ENCODE measurements around the gene PHKB.

PHKB gene

GRCh38 chr16:47568351-47568750, 107.2 kb downstream of the PHKB start:
- no peak for DNase-seq (ENCODE audit: low read depth)

GRCh38 chr16:47571049-47571448, 109.9 kb downstream of the PHKB start:
- DNase-seq (ENCODE audit: low read depth) = no peak

DNA sequence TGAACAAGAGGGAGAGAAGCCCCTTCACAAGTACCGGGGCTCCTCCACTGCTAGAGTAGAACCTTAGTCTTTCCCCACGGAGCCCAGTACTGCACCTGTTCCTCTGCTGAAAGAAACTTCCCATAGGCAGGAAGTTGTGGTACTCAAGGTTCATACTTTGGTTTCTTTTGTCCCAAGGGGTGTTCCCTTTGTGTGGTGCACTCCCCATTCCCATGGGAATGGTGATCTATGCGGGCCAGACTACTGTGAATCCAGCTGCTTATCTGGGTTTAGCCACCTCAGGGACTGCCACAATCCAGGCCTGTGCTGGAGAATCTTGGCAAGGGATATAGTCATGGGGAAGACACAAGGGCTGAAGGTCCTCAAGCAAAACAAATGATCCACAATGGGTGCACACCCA, 110.6 kb downstream of the PHKB start:
- DNase-seq (ENCODE audit: low read depth) = no peak

GRCh38 chr16:47574091-47575054, 113.2 kb downstream of the PHKB start:
- peak; percentile 29 for DNase-seq (ENCODE audit: low read depth)

- DNase-seq (ENCODE audit: low read depth) = no peak
Observed at GRCh38 chr16:47577029-47577428, 115.9 kb downstream of the PHKB start.

DNA sequence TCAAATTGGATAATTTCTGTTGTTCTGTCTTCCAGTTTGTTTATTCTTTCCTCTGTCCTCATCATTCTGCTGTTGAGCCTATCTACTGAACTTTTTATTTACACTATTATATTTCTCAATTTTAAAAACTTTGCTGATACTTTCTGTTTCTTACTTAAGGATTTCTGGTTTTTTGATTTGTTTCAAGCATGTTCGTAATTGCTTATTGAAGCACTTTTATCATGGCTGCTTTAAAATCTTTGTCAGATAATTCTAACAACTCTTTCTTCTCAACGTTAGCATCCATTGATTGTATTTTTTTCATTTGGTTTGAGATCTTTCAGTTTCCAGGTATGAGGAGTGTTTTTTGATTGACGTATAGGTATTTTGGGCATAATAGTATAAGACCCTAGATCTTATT, 116.9 kb downstream of the PHKB start:
- no peak for DNase-seq (ENCODE audit: low read depth)

DNA sequence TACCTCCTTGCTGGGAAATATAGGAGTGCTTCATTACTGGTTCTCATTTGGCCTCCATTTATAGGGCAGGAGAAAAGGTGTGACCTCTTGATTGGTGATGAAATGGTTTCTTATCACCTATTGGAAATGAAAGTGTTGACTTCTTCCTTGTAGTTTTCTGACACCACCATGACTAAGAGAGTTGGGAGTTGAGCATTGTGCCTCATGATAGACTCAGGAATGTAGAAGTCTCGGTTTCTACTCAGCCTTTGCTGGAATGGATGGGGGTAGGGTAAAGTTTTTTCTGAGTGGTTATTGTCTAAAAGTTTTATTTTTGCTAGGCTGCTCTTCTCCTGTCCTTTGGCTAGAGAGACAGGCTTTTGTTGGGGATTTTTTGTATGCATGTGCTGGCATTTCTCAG, 117.4 kb downstream of the PHKB start:
- no peak for DNase-seq (ENCODE audit: low read depth)

DNA sequence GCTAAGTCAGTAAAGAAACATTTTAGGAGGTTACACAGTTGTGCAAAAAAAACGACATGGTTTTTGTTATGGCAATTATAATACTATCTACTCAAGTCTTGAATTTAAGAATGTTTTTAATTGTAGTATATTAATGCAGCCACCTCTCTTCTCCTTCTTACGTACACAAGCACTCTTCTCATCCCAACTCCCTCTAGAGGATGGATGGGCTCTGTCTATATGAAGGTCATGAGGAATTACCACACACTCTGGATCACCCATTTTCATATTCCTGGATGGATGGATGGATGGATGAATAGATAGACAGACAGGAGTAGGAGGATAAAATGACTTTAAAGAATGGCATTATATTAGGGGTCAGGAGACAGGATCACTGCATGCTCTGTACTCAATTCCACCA, 120.0 kb downstream of the PHKB start:
- no peak for DNase-seq (ENCODE audit: low read depth)

- DNase-seq (ENCODE audit: low read depth) = no peak
Observed at GRCh38 chr16:47584464-47585225, 123.5 kb downstream of the PHKB start.

GRCh38 chr16:47586121-47586520, 125.0 kb downstream of the PHKB start:
- DNase-seq (ENCODE audit: low read depth) = no peak

GRCh38 chr16:47590472-47590871, 129.3 kb downstream of the PHKB start:
- DNase-seq (ENCODE audit: low read depth) = no peak

- DNase-seq (ENCODE audit: low read depth) = no peak
Observed at GRCh38 chr16:47592232-47592631, 131.1 kb downstream of the PHKB start.

DNA sequence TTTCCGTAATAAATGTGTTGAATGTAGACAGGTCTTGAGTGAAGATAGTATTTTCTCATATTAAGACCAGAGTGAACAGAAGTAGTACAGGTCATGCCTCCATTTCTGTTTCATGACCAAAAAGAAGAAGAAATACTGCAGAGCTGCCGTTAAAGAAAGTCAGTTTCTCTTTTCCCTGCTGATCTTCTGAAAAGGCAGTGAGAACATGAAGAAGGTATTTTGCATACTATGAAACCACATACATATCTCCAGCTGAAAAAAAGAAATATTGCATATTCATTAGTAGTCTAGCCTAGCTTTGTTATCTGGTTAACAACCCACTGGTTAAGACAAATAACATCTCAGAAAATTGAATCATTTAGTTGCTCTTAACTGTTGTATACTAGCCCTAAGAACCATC, 138.4 kb downstream of the PHKB start:
- no peak for DNase-seq (ENCODE audit: low read depth)

GRCh38 chr16:47600376-47600775, 139.2 kb downstream of the PHKB start:
- DNase-seq (ENCODE audit: low read depth) = no peak

DNA sequence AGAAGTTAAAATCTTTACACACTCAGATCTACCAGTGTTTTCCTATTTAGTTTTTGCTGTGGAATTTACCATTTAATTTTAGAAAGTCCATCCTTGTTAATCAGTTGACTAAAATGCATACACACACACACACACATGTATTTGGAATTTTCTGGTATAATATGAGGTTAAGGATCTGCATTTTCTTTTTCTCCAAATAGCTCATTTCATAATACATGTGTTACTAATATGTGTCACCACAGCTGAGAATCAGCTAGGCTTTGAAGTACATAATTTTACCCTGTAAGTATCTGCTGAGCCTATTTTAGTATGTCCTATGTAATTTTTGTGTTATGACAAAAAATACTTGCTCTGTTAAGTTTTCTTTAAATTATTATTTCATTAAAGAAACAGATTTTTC, 143.2 kb downstream of the PHKB start:
- no peak for DNase-seq (ENCODE audit: low read depth)

DNA sequence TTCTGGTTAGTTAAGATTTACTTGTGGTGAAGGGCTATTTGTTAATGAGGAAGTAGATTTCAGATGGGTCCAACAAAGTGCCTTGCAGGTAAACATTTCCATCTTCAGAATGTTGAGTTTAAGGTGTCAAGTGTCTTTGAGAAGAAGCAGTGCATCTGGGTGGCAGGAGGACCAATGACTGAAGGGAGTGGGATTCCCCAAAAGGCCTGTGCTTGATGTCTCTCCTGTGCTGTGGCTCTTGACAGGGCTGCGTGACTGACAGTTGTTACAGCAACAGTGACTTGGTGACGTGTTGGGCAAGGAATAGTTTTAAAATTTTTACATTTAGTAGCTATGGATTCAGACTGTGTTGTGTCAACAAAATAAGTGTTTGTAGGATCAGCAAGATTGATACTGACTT, 149.9 kb downstream of the PHKB start:
- DNase-seq (ENCODE audit: low read depth) = no peak

DNA sequence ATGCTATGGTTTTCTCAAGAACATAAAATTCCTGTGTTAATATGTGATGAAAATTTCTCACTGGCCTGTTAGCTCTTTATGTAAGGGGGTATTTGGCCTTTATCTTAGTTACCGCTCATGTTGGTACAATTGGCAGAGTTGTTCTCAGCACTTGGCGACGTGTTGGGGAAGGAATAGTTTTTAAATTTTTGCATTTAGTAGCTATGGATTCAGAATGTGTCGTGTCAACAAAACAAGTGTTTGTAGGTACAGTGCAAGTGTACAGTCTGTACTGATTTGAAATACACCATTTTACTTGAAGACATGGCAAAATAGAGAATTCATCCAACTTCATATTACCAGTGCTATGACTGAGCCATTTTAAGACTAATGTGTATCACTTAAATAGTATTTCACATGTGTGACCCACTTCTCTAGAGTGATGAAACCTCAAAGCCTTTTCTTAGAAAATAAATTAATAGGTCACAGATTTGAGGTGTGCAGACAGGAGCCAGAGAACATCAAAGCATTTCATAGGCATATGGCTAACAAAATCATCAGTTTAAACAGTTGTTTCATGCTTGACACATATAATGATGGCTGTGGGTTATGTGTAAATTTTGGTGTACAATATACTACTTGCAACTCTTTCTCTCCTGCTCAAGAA, 150.8 kb downstream of the PHKB start:
- no peak for DNase-seq (ENCODE audit: low read depth)

- DNase-seq (ENCODE audit: low read depth) = no peak
Observed at GRCh38 chr16:47612711-47613110, 151.6 kb downstream of the PHKB start.

DNA sequence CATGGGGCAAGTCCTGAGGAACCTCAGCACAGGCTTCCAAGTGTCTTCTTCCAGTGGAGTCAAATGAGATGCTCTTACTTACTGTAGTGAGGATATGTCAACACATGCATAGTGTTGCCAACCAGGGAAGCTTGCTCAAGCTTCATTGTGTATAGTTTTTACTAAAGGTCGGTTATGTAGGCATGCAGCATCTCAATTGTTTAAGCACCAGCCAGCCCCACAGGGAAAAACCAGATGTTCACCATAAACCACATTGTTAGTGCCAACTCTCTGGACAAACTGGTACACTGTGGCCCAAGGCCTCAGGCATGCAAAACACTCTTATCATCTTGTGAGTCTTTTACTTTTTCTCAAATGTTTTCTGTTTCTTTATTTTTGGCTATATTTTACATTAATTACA, 152.1 kb downstream of the PHKB start:
- DNase-seq (ENCODE audit: low read depth) = no peak

DNA sequence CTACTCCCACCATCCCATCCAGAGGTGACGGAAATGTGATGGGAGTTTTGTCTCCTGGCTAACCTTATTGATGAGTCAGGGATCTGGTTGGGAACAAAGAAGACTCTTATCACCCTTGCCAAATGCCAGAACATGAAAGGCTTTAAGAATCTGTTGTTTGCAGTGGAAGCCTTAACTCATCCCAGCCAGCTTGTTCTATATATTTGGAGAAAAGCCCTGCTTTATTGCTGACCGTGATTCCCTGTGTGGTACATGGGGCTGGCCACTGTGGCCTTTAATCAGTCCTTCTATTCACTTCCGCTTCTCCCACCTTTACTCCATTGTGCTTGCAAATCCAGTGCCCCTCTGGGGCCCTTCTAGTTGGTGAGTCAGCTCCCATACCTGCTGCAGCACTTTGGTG, 156.6 kb downstream of the PHKB start:
- no peak for DNase-seq (ENCODE audit: low read depth)

DNA sequence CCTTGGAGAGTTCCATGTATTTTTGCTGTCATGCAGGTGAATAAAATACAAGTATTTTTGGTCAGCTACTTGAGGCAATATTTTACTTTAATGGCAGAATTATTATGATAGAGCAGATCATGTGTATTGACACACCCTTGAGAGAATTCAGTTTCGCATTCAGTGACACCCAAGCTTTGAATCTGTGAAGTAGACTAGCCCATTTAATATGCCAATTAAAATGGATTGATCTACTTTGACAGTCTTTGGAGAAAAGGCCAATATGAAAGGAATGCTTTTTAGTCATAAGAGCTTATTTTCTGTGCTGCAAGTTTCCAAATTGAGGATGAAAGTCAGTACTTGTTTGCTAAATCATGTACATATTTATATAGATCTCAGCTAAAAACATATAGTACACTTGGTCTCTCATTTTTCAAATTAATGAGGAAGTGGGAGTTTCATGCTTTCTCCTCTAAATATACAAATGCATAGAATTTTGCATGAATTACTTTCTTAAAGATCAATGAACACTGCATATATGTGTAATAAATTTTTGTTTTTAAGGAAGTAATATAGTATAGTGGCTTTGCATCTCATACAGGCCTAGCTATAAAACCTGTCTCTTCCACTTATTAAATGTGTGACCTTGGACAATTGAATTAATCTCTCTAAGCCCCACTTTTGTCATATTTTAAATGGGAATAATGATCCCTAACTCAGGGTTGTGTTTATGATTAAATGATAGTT, 161.5 kb downstream of the PHKB start:
- no peak for DNase-seq (ENCODE audit: low read depth)

DNA sequence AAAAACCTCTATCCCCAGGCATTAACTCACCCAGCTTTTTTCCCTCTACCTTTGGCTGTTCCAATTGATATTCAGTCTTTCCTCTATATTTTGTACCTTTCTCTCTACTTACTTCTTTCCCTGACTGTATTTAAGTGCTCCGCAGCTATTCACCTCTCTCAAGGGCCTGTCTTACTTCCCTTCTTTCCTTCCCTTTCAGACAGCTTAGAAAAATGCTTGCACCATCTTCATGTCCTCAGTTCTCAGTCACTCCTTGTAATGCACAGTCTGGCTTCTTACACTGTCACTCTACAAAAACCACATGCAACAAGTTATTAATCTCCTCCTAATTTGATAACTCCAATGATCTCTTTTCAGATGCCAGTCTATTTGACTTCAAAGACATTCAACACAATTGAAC, 163.4 kb downstream of the PHKB start:
- no peak for DNase-seq (ENCODE audit: low read depth)
